Osteoblast (primary cell): ENCODE data around the gene OXSR1. TPM values are rescaled to one million over a fixed set of nuclear protein-coding genes. Genes with fewer than 3 reads are reported as not detected.

Experiments
- DNase-seq: peaks from one replicate; pipeline ENCODE4 v3.0.0; 2011; ENCODE audit warnings: low spot score, mixed read lengths; ENCODE audit not compliant: insufficient read length; ENCODE audit errors: missing footprints
- H2AFZ ChIP-seq: 2 replicates; pipeline ENCODE4 v1.6.0; 2011; ENCODE audit warnings: mild to moderate bottlenecking, low read length
- H3K27ac ChIP-seq: 2 replicates; pipeline ENCODE4 v1.5.1; 2011; ENCODE audit warnings: mild to moderate bottlenecking, low read depth, low read length, moderate library complexity
- H3K27me3 ChIP-seq: 2 replicates; pipeline ENCODE4 v1.6.0; 2012; ENCODE audit warnings: mild to moderate bottlenecking, control low read depth, inconsistent platforms, low read length, moderate library complexity; ENCODE audit not compliant: insufficient read depth
- H3K36me3 ChIP-seq: 2 replicates; pipeline ENCODE4 v1.5.1; 2011; ENCODE audit warnings: mild to moderate bottlenecking, low read length, control low read depth, moderate library complexity; ENCODE audit not compliant: insufficient read depth
- H3K4me1 ChIP-seq: 2 replicates; pipeline ENCODE4 v1.5.1; 2011; ENCODE audit warnings: mild to moderate bottlenecking, low read length, control low read depth, moderate library complexity; ENCODE audit not compliant: insufficient read depth
- H3K4me2 ChIP-seq: 2 replicates; pipeline ENCODE4 v1.6.0; 2011; ENCODE audit warnings: mild to moderate bottlenecking, low read length; ENCODE audit not compliant: insufficient read depth
- H3K4me3 ChIP-seq: fragments of 200-600 bp; sonication (generic); 3 replicates; pipeline ENCODE4 v1.5.1; 2012; ENCODE audit warnings: mild to moderate bottlenecking, low read length, inconsistent platforms; ENCODE audit not compliant: insufficient read depth
- H3K79me2 ChIP-seq: 2 replicates; pipeline ENCODE4 v1.6.0; 2012; ENCODE audit warnings: mild to moderate bottlenecking, low read length, control low read depth, inconsistent platforms; ENCODE audit not compliant: insufficient read depth
- H3K9me3 ChIP-seq: 2 replicates; pipeline ENCODE4 v1.5.1; 2011; ENCODE audit warnings: low read depth, low read length, control low read depth
- H4K20me1 ChIP-seq: 2 replicates; pipeline ENCODE4 v1.6.0; 2012; ENCODE audit warnings: mild to moderate bottlenecking, low read length, control low read depth; ENCODE audit not compliant: insufficient read depth
- CTCF ChIP-seq: IDR thresholded peaks from 2 replicates; pipeline ENCODE4 v1.5.1; 2011; ENCODE audit warnings: mild to moderate bottlenecking, low read depth, low read length, moderate library complexity; ENCODE audit errors: extremely low read depth
- total RNA-seq: library from RNA; depleted of rRNA; stranded (reverse); fragments of >200 nt; gene quantifications from 2 replicates; pipeline ENCODE4 v1.2.3, GENCODE V29; 2012

The OXSR1 gene
- total RNA-seq, 1 donor, result 50.3 TPM

GRCh38 chr3:38140326-38141172 lies 24.8 kb upstream of the OXSR1 start:
- no peak overlapping the region for H3K4me3 ChIP-seq
- no peak overlapping the region for H3K27ac ChIP-seq
- peaks cover 13% of the 10 kb centered on the region for H3K36me3 ChIP-seq
- H3K27me3 ChIP-seq, result no peaks in the 10 kb centered on the region
- no peak overlapping the region for H2AFZ ChIP-seq
- H3K4me2 ChIP-seq, result no peak overlapping the region
- peaks cover 35% of the 10 kb centered on the region for H3K79me2 ChIP-seq
- TF ChIP-seq CTCF, result no peak
- H3K9me3 ChIP-seq, result no peaks in the 10 kb centered on the region
- H4K20me1 ChIP-seq, result peaks cover 10% of the 10 kb centered on the region
- H3K4me1 ChIP-seq, result peaks cover 26% of the 10 kb centered on the region
- no peak for DNase-seq

GRCh38 chr3:38141173-38141951 lies 24.0 kb upstream of the OXSR1 start:
- H3K27me3 ChIP-seq, result no peaks in the 10 kb centered on the region
- no peak overlapping the region for H3K4me3 ChIP-seq
- H3K79me2 ChIP-seq, result peaks cover 27% of the 10 kb centered on the region
- H3K9me3 ChIP-seq, result no peaks in the 10 kb centered on the region
- no peak overlapping the region for H2AFZ ChIP-seq
- DNase-seq, result no peak
- TF ChIP-seq CTCF, result no peak
- peaks cover 13% of the 10 kb centered on the region for H3K36me3 ChIP-seq
- H3K4me1 ChIP-seq, result peaks cover 22% of the 10 kb centered on the region
- peaks cover 4% of the 10 kb centered on the region for H4K20me1 ChIP-seq
- H3K27ac ChIP-seq, result no peak overlapping the region
- H3K4me2 ChIP-seq, result no peak overlapping the region

- TF ChIP-seq CTCF, result no peak
- H3K36me3 ChIP-seq, result peaks cover 13% of the 10 kb centered on the region
- DNase-seq, result no peak
These were observed 23.4 kb upstream of the OXSR1 start for GRCh38 chr3:38141952-38142273.

GRCh38 chr3:38142959-38143358 lies 22.4 kb upstream of the OXSR1 start:
- DNase-seq, result no peak
- peaks cover 3% of the 10 kb centered on the region for H4K20me1 ChIP-seq
- H3K79me2 ChIP-seq, result peaks cover 21% of the 10 kb centered on the region
- H3K9me3 ChIP-seq, result no peaks in the 10 kb centered on the region
- H2AFZ ChIP-seq, result no peak overlapping the region
- H3K4me1 ChIP-seq, result peaks cover 15% of the 10 kb centered on the region
- no peaks in the 10 kb centered on the region for H3K27me3 ChIP-seq
- no peak overlapping the region for H3K4me2 ChIP-seq
- H3K4me3 ChIP-seq, result no peak overlapping the region
- no peak overlapping the region for H3K27ac ChIP-seq
- TF ChIP-seq CTCF, result no peak
- H3K36me3 ChIP-seq, result peaks cover 13% of the 10 kb centered on the region

More at GRCh38 chr3:38141952-38142273, 23.4 kb upstream of the OXSR1 start:
- Histone ChIP-seq H4K20me1 (peaks cover 3% of the 10 kb centered on the region), H3K27ac (no peak overlapping the region), H2AFZ (no peak overlapping the region), H3K4me1 (peaks cover 22% of the 10 kb centered on the region), H3K27me3 (no peaks in the 10 kb centered on the region), H3K79me2 (peaks cover 22% of the 10 kb centered on the region), H3K4me3 (no peak overlapping the region), H3K9me3 (no peaks in the 10 kb centered on the region), H3K4me2 (no peak overlapping the region)
